HepG2 (cell line): ENCODE measurements around the gene JTB. TPM values are rescaled to one million over a fixed set of nuclear protein-coding genes. Genes with fewer than 3 reads are reported as not detected.

ENCODE experiments used
- AKAP8 ChIP-seq: sonication (generic); formaldehyde crosslinking; IDR thresholded peaks from 2 replicates; pipeline ENCODE4 v1.5.1; 2020; ENCODE audit warnings: mild to moderate bottlenecking, missing genetic modification reagents
- ATF7-NPFF ChIP-seq: sonication (generic); formaldehyde crosslinking; IDR thresholded peaks from 2 replicates; pipeline ENCODE4 v1.8.1; 2023; ENCODE audit warnings: mild to moderate bottlenecking, low read depth, missing genetic modification reagents, moderate library complexity
- CEBPB ChIP-seq: IDR thresholded peaks from 2 replicates; pipeline ENCODE4 v1.6.1; 2011; ENCODE audit warnings: low read depth, low read length, improper control_type of control experiment, borderline replicate concordance
- GATAD1 ChIP-seq: IDR thresholded peaks from 2 replicates; pipeline ENCODE4 v1.6.1; 2016; ENCODE audit warnings: missing genetic modification reagents, missing compliant biosample characterization
- KDM3A ChIP-seq: IDR thresholded peaks from 2 replicates; pipeline ENCODE4 v1.6.1; 2018; ENCODE audit warnings: low read depth, missing compliant biosample characterization
- KDM6A ChIP-seq: IDR thresholded peaks from 2 replicates; pipeline ENCODE4 v1.6.1; 2016; ENCODE audit warnings: low read depth
- NFIB ChIP-seq: sonication (generic); formaldehyde crosslinking; IDR thresholded peaks from 2 replicates; pipeline ENCODE4 v1.9.0; 2021; ENCODE audit warnings: missing genetic modification reagents, mild to moderate bottlenecking, borderline replicate concordance
- NFYC ChIP-seq: IDR thresholded peaks from 2 replicates; pipeline ENCODE4 v1.6.1; 2016; ENCODE audit warnings: missing genetic modification reagents, missing compliant biosample characterization
- NR2C2 ChIP-seq: sonication (generic); formaldehyde crosslinking; IDR thresholded peaks from 2 replicates; pipeline ENCODE4 v1.4.0; 2020; ENCODE audit warnings: missing genetic modification reagents, mild to moderate bottlenecking, moderate library complexity, borderline replicate concordance
- PCBP1 ChIP-seq: fragments of 200-400 bp; formaldehyde crosslinking; IDR thresholded peaks from 2 replicates; pipeline ENCODE4 v1.6.1; 2017; ENCODE audit warnings: mild to moderate bottlenecking, low read depth, low read length, borderline replicate concordance
- RCOR2 ChIP-seq: IDR thresholded peaks from 2 replicates; pipeline ENCODE4 v1.6.1; 2016; ENCODE audit warnings: missing biosample characterization, missing genetic modification reagents
- RFX1 ChIP-seq: fragments of 450-650 bp; IDR thresholded peaks from 2 replicates; pipeline ENCODE4 v1.6.1; 2017
- SMAD9 ChIP-seq: sonication (generic); formaldehyde crosslinking; IDR thresholded peaks from 2 replicates; pipeline ENCODE4 v1.5.1; 2020; ENCODE audit warnings: mild to moderate bottlenecking, missing genetic modification reagents
- SRF ChIP-seq: IDR thresholded peaks from 2 replicates; pipeline ENCODE4 v1.6.1; 2011; ENCODE audit warnings: mild to moderate bottlenecking, low read depth, low read length, moderate library complexity
- SUZ12 ChIP-seq: fragments of 150-350 bp; IDR thresholded peaks from 2 replicates; pipeline ENCODE4 v1.6.1; 2014; ENCODE audit warnings: low read depth, low read length
- TOE1 ChIP-seq: sonication (generic); formaldehyde crosslinking; IDR thresholded peaks from 2 replicates; pipeline ENCODE4 v1.4.0; 2020; ENCODE audit warnings: mild to moderate bottlenecking, missing genetic modification reagents
- ZNF256 ChIP-seq: sonication (generic); formaldehyde crosslinking; conservative IDR thresholded peaks from 2 replicates; pipeline ENCODE4 v1.4.0; 2020; ENCODE audit warnings: missing genetic modification reagents
- ZNF430 ChIP-seq: sonication (generic); formaldehyde crosslinking; IDR thresholded peaks from 2 replicates; pipeline ENCODE4 v1.9.0; 2021; ENCODE audit warnings: mild to moderate bottlenecking, missing genetic modification reagents
- ZNF501 ChIP-seq: sonication (generic); formaldehyde crosslinking; IDR thresholded peaks from 2 replicates; pipeline ENCODE4 v1.5.1; 2020; ENCODE audit warnings: mild to moderate bottlenecking, moderate library complexity, missing genetic modification reagents
- ZNF550 ChIP-seq: sonication (generic); formaldehyde crosslinking; IDR thresholded peaks from 2 replicates; pipeline ENCODE4 v1.4.0; 2020; ENCODE audit warnings: mild to moderate bottlenecking, missing genetic modification reagents, borderline replicate concordance
- ZNF569 ChIP-seq: sonication (generic); formaldehyde crosslinking; IDR thresholded peaks from 2 replicates; pipeline ENCODE4 v1.5.0; 2020; ENCODE audit warnings: mild to moderate bottlenecking, missing genetic modification reagents, moderate library complexity, borderline replicate concordance
- ZNF644 ChIP-seq: IDR thresholded peaks from 2 replicates; pipeline ENCODE4 v1.6.1; 2016; ENCODE audit warnings: low read depth
- ZNF775 ChIP-seq: sonication (generic); formaldehyde crosslinking; IDR thresholded peaks from 2 replicates; pipeline ENCODE4 v1.4.0; 2020; ENCODE audit warnings: missing genetic modification reagents, mild to moderate bottlenecking, moderate library complexity, borderline replicate concordance
- ZSCAN22 ChIP-seq: sonication (generic); formaldehyde crosslinking; IDR thresholded peaks from 2 replicates; pipeline ENCODE4 v1.4.0; 2020; ENCODE audit warnings: mild to moderate bottlenecking, missing genetic modification reagents
- polyA plus RNA-seq, 8 experiments: library from polyadenylated mRNA; depleted of rRNA in 3 of 8; stranded (reverse) in 7 of 8; unstranded in 1 of 8; fragments of >200 nt; fragmentation: Illumina TruSeq in 4 of 8; extraction: Trizol in 4 of 8; gene quantifications; 2 replicates each; pipeline versions ENCODE4 v1.2.1 to v1.2.3, GENCODE V29; 2011 to 2016; ENCODE audit warnings: low read depth in 4 of 8, missing spikeins in 1 of 8, mixed read lengths in 1 of 8; ENCODE audit not compliant: insufficient read depth in 1 of 8
- total RNA-seq, 5 experiments: library from RNA; depleted of rRNA; stranded (reverse); fragments of >200 nt; fragmentation: Illumina TruSeq; extraction: Trizol; gene quantifications; 2 replicates each; pipeline ENCODE4 v1.2.3, GENCODE V29; 2016; ENCODE audit warnings: low read depth in 1 of 5
- TF ChIP-seq, protein P1 (sequence below): IDR thresholded peaks from 2 replicates; pipeline ENCODE4 v1.6.1; 2016
- TF ChIP-seq, protein P2 (sequence below): sonication (generic); formaldehyde crosslinking; IDR thresholded peaks from 2 replicates; pipeline ENCODE4 v1.5.0; 2020; ENCODE audit warnings: missing genetic modification reagents
- TF ChIP-seq, protein P3 (sequence below): sonication (generic); formaldehyde crosslinking; IDR thresholded peaks from 2 replicates; pipeline ENCODE4 v1.9.0; 2021; ENCODE audit warnings: missing genetic modification reagents, borderline replicate concordance
- TF ChIP-seq, protein P4 (sequence below): sonication (generic); formaldehyde crosslinking; IDR thresholded peaks from 2 replicates; pipeline ENCODE4 v1.5.0; 2020; ENCODE audit warnings: missing genetic modification reagents

Gene JTB
- total and polyA plus RNA-seq, 2 of the 13 experiments (the other 11 are each of a cell fraction or from before 2014, with no cell fraction given) = 96.7 to 99.2 TPM

DNA sequence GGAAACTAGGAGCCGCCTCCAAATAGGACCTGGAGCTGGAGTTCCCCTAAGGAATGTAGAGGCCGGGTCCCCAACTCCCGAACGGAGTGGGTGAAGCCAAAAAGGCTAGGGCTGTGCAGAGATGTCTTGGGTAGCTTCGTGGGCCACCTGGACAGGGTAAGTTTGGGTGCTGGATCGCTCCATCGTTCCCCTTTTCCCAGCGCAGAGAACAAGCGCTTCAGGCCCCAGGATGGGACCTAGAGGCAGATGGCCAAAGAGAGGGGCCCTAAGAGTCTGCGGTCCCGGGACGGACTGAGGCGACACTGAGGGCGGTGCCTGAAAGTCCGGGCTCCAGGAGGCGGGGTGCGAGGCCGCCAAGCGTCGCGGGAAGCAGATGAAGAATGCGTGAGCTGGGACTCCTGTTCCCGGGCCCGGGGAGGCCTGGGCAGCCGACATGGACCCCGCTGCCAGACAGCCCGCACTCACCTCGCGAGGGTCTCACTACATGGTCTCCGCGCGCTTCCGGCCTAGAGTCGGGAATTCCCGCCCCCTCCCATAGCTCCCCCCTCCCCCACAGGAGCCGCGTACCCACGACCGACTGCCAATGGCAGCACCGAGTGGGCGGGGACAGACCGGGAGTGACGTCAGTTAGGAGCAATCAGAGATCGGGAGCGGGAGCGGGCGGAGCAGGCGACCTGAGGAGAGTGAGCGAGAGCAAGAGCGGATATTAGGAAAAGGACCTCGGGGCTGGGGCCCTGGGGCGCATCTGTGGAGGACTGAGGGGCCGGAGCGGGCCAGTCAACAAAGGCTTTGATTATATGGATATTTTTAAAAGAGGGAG is 14.2 kb downstream of the JTB start, which contains the start of gene SLC39A1 (continued):
- TF ChIP-seq TOE1 (CRISPR knock-in tag) (no peak), KDM6A (CRISPR knock-in tag) (no peak), PCBP1 (peak; percentile 92), RFX1 (no peak), ATF7-NPFF (CRISPR knock-in tag) (peak; percentile 78; the same call in 1 of the 2 replicates), ZNF569 (no peak), GATAD1 (CRISPR knock-in tag) (peak; percentile 56), ZNF430 (CRISPR knock-in tag) (no peak; the same call in 1 of the 2 replicates), CEBPB (no peak), NFYC (CRISPR knock-in tag) (peak; percentile 93), SUZ12 (no peak), SMAD9 (CRISPR knock-in tag) (no peak), ZNF644 (CRISPR knock-in tag) (no peak), ZNF550 (CRISPR knock-in tag) (no peak), ZNF775 (CRISPR knock-in tag) (no peak), ZSCAN22 (no peak), ZNF256 (CRISPR knock-in tag) (no peak; the same call in 1 of the 2 replicates), AKAP8 (no peak), ZNF501 (CRISPR knock-in tag) (peak; percentile 76; the same call in 1 of the 2 replicates), SRF (no peak), NR2C2 (CRISPR knock-in tag) (no peak), RCOR2 (CRISPR knock-in tag) (no peak), NFIB (no peak), KDM3A (CRISPR knock-in tag) (no peak)
- TF ChIP-seq, protein P1, sequence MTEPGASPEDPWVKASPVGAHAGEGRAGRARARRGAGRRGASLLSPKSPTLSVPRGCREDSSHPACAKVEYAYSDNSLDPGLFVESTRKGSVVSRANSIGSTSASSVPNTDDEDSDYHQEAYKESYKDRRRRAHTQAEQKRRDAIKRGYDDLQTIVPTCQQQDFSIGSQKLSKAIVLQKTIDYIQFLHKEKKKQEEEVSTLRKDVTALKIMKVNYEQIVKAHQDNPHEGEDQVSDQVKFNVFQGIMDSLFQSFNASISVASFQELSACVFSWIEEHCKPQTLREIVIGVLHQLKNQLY = no peak
- TF ChIP-seq, protein P2, sequence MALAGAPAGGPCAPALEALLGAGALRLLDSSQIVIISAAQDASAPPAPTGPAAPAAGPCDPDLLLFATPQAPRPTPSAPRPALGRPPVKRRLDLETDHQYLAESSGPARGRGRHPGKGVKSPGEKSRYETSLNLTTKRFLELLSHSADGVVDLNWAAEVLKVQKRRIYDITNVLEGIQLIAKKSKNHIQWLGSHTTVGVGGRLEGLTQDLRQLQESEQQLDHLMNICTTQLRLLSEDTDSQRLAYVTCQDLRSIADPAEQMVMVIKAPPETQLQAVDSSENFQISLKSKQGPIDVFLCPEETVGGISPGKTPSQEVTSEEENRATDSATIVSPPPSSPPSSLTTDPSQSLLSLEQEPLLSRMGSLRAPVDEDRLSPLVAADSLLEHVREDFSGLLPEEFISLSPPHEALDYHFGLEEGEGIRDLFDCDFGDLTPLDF = peak; percentile 69
- TF ChIP-seq, protein P3, sequence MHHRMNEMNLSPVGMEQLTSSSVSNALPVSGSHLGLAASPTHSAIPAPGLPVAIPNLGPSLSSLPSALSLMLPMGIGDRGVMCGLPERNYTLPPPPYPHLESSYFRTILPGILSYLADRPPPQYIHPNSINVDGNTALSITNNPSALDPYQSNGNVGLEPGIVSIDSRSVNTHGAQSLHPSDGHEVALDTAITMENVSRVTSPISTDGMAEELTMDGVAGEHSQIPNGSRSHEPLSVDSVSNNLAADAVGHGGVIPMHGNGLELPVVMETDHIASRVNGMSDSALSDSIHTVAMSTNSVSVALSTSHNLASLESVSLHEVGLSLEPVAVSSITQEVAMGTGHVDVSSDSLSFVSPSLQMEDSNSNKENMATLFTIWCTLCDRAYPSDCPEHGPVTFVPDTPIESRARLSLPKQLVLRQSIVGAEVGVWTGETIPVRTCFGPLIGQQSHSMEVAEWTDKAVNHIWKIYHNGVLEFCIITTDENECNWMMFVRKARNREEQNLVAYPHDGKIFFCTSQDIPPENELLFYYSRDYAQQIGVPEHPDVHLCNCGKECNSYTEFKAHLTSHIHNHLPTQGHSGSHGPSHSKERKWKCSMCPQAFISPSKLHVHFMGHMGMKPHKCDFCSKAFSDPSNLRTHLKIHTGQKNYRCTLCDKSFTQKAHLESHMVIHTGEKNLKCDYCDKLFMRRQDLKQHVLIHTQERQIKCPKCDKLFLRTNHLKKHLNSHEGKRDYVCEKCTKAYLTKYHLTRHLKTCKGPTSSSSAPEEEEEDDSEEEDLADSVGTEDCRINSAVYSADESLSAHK (CRISPR knock-in tag) = no peak
- TF ChIP-seq, protein P4, sequence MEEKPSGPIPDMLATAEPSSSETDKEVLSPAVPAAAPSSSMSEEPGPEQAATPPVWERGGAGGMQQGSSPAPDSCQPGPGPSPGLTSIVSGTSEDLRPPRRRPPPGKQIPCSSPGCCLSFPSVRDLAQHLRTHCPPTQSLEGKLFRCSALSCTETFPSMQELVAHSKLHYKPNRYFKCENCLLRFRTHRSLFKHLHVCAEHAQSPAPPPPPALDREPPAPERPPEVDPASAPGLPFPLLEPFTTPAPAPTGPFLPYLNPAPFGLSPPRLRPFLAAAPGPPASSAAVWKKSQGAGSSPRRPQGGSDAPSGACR (CRISPR knock-in tag) = 0 out of 2 replicates have a peak, but pooled peaks have one; percentile 50
